GM12878 (cell line): ENCODE measurements around the gene TSSK3. TPM values are rescaled to one million over a fixed set of nuclear protein-coding genes. Genes with fewer than 3 reads are reported as not detected.

Experiments
- BHLHE40 ChIP-seq, 2 experiments: fragments of 450-650 bp in 1 of 2; IDR thresholded peaks; 2 replicates each; pipeline ENCODE4 v1.6.1; 2011 to 2017; ENCODE audit warnings: low read depth in 2 of 2, borderline replicate concordance in 1 of 2, improper control_type of control experiment in 1 of 2, low read length in 1 of 2, mild to moderate bottlenecking in 1 of 2
- EED ChIP-seq: sonication (generic); IDR thresholded peaks from 2 replicates; pipeline ENCODE4 v1.6.1; 2016; ENCODE audit warnings: antibody characterized with exemption, low read depth
- EZH2 ChIP-seq: IDR thresholded peaks from 2 replicates; pipeline ENCODE4 v1.6.1; 2012; ENCODE audit warnings: low read depth, mild to moderate bottlenecking, control low read depth, inconsistent platforms, low read length, borderline replicate concordance; ENCODE audit not compliant: control insufficient read depth
- KAT2A ChIP-seq: conservative IDR thresholded peaks from 2 replicates; pipeline ENCODE4 v1.6.1; 2011; ENCODE audit warnings: low read depth, low read length; ENCODE audit not compliant: control insufficient read depth
- MEF2A ChIP-seq: IDR thresholded peaks from 2 replicates; pipeline ENCODE4 v1.6.1; 2011; ENCODE audit warnings: low read depth, mild to moderate bottlenecking, low read length, moderate library complexity; ENCODE audit not compliant: insufficient read depth
- NFYA ChIP-seq: IDR thresholded peaks from 2 replicates; pipeline ENCODE4 v1.6.1; 2011; ENCODE audit warnings: low read depth, mild to moderate bottlenecking, low read length, improper control_type of control experiment, borderline replicate concordance
- NR2C2 ChIP-seq: IDR thresholded peaks from 2 replicates; pipeline ENCODE4 v1.6.1; 2011; ENCODE audit warnings: borderline replicate concordance, low read depth; ENCODE audit not compliant: control insufficient read depth, insufficient read length
- PAX5 ChIP-seq: IDR thresholded peaks from 2 replicates; pipeline ENCODE4 v1.6.1; 2011; ENCODE audit warnings: low read depth, low read length, borderline replicate concordance
- POLR2A ChIP-seq: IDR thresholded peaks from 2 replicates; pipeline ENCODE4 v1.6.1; 2011; ENCODE audit warnings: low read depth, mild to moderate bottlenecking, low read length
- RBBP5 ChIP-seq: fragments of 200-600 bp; sonication (generic); conservative IDR thresholded peaks from 2 replicates; pipeline ENCODE4 v1.6.1; 2016
- SIN3A ChIP-seq: IDR thresholded peaks from 2 replicates; pipeline ENCODE4 v1.6.1; 2012; ENCODE audit warnings: low read depth, low read length, improper control_type of control experiment
- ZSCAN29 ChIP-seq: fragments of 450-650 bp; IDR thresholded peaks from 2 replicates; pipeline ENCODE4 v1.6.1; 2017; ENCODE audit warnings: mild to moderate bottlenecking, moderate library complexity
- ZZZ3 ChIP-seq: IDR thresholded peaks from 2 replicates; pipeline ENCODE4 v1.6.1; 2011; ENCODE audit warnings: low read depth; ENCODE audit not compliant: control insufficient read depth, insufficient read length
- polyA plus RNA-seq, 11 experiments: library from polyadenylated mRNA; depleted of rRNA in 4 of 11; unstranded in 6 of 11; stranded (reverse) in 5 of 11; fragments of >200 nt; fragmentation: Nextera tagmentation in 4 of 11; fragmentation: Illumina TruSeq in 1 of 11; extraction: Ambion mirVana in 4 of 11; extraction: Trizol in 1 of 11; gene quantifications; 1 replicate in 1 of 11; 2 replicates in 10 of 11; pipeline versions ENCODE4 v1.2.1 to v1.2.3, GENCODE V29; 2011 to 2016; ENCODE audit warnings: inconsistent platforms in 2 of 11, missing spikeins in 2 of 11, low read depth in 1 of 11
- total RNA-seq, 4 experiments: library from RNA; depleted of rRNA in 3 of 4; stranded (reverse); fragments of >200 nt in 3 of 4; fragmentation: Illumina TruSeq in 1 of 4; extraction: Trizol in 1 of 4; gene quantifications; 2 replicates each; pipeline versions ENCODE4 v1.2.1 to v1.2.3, GENCODE V29; 2013 to 2021
- TF ChIP-seq, protein P1 (sequence below): fragments of 450-650 bp; IDR thresholded peaks from 2 replicates; pipeline ENCODE4 v1.6.1; 2017; ENCODE audit warnings: low read depth, mild to moderate bottlenecking, moderate library complexity
- TF ChIP-seq, protein P2 (sequence below): IDR thresholded peaks from 2 replicates; pipeline ENCODE4 v1.6.1; 2012; ENCODE audit warnings: improper control_type of control experiment, low read depth, low read length; ENCODE audit not compliant: insufficient replicate concordance
- TF ChIP-seq, protein P3 (sequence below): fragments of 450-650 bp; IDR thresholded peaks from 2 replicates; pipeline ENCODE4 v1.6.1; 2017; ENCODE audit warnings: antibody characterized with exemption, mild to moderate bottlenecking, moderate library complexity
- TF ChIP-seq, protein P4 (sequence below): fragments of 450-650 bp; IDR thresholded peaks from 2 replicates; pipeline ENCODE4 v1.6.1; 2018; ENCODE audit warnings: borderline replicate concordance, mild to moderate bottlenecking; ENCODE audit not compliant: partially characterized antibody

The TSSK3 gene
- total and polyA plus RNA-seq, 10 of the 15 experiments (the other 5 are each of a cell fraction or from before 2014, with no cell fraction given): 0.42 to 0.82 (median 0.60) TPM

DNA sequence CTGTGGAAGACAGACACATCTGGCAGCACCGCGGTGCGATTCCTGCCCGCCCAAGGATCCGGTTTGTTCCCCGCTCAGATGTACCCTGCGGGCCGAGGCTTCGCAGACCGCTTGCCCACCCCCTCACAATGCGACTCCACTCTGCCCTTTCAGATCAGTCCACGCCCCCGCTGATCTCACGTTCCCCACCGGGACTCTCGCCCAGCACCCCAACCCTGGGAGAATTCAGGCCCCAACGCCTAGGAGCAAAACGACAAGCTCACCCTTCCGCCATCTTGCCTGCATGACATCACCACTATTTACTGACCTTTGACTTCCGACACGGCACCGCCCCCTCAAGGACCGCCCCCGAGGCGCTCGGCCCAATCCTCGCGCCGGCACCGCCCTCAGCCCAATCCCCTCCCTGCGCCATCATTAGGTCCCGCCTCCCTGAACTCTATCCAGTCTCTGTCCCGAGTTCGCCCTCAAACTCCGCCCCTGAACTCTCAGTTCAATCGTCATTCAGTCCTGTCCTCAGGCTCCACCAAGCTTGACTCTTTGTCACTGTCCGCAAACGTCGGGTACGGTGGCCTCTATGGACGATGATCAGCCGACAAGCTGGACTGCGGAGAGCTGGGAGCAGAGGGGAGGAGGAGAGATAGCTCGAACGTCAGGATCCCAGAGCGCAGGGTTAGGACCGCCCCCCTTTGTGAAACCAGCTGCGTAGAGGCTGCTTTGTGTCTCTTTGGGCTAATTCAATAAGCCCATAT, 32.0 kb downstream of the TSSK3 start, which contains the start of gene BSDC1 (continued):
- TF ChIP-seq, protein P1, sequence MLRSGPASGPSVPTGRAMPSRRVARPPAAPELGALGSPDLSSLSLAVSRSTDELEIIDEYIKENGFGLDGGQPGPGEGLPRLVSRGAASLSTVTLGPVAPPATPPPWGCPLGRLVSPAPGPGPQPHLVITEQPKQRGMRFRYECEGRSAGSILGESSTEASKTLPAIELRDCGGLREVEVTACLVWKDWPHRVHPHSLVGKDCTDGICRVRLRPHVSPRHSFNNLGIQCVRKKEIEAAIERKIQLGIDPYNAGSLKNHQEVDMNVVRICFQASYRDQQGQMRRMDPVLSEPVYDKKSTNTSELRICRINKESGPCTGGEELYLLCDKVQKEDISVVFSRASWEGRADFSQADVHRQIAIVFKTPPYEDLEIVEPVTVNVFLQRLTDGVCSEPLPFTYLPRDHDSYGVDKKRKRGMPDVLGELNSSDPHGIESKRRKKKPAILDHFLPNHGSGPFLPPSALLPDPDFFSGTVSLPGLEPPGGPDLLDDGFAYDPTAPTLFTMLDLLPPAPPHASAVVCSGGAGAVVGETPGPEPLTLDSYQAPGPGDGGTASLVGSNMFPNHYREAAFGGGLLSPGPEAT: peak; percentile 98
- TF ChIP-seq, protein P2, sequence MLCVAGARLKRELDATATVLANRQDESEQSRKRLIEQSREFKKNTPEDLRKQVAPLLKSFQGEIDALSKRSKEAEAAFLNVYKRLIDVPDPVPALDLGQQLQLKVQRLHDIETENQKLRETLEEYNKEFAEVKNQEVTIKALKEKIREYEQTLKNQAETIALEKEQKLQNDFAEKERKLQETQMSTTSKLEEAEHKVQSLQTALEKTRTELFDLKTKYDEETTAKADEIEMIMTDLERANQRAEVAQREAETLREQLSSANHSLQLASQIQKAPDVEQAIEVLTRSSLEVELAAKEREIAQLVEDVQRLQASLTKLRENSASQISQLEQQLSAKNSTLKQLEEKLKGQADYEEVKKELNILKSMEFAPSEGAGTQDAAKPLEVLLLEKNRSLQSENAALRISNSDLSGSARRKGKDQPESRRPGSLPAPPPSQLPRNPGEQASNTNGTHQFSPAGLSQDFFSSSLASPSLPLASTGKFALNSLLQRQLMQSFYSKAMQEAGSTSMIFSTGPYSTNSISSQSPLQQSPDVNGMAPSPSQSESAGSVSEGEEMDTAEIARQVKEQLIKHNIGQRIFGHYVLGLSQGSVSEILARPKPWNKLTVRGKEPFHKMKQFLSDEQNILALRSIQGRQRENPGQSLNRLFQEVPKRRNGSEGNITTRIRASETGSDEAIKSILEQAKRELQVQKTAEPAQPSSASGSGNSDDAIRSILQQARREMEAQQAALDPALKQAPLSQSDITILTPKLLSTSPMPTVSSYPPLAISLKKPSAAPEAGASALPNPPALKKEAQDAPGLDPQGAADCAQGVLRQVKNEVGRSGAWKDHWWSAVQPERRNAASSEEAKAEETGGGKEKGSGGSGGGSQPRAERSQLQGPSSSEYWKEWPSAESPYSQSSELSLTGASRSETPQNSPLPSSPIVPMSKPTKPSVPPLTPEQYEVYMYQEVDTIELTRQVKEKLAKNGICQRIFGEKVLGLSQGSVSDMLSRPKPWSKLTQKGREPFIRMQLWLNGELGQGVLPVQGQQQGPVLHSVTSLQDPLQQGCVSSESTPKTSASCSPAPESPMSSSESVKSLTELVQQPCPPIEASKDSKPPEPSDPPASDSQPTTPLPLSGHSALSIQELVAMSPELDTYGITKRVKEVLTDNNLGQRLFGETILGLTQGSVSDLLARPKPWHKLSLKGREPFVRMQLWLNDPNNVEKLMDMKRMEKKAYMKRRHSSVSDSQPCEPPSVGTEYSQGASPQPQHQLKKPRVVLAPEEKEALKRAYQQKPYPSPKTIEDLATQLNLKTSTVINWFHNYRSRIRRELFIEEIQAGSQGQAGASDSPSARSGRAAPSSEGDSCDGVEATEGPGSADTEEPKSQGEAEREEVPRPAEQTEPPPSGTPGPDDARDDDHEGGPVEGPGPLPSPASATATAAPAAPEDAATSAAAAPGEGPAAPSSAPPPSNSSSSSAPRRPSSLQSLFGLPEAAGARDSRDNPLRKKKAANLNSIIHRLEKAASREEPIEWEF: peak; percentile 21
- peak; percentile 93 for TF ChIP-seq POLR2A
- TF ChIP-seq EZH2: no peak
- TF ChIP-seq ZSCAN29: peak; percentile 68
- TF ChIP-seq ZZZ3: no peak
- TF ChIP-seq NFYA: no peak
- TF ChIP-seq NR2C2: peak; percentile 94
- TF ChIP-seq, protein P3, sequence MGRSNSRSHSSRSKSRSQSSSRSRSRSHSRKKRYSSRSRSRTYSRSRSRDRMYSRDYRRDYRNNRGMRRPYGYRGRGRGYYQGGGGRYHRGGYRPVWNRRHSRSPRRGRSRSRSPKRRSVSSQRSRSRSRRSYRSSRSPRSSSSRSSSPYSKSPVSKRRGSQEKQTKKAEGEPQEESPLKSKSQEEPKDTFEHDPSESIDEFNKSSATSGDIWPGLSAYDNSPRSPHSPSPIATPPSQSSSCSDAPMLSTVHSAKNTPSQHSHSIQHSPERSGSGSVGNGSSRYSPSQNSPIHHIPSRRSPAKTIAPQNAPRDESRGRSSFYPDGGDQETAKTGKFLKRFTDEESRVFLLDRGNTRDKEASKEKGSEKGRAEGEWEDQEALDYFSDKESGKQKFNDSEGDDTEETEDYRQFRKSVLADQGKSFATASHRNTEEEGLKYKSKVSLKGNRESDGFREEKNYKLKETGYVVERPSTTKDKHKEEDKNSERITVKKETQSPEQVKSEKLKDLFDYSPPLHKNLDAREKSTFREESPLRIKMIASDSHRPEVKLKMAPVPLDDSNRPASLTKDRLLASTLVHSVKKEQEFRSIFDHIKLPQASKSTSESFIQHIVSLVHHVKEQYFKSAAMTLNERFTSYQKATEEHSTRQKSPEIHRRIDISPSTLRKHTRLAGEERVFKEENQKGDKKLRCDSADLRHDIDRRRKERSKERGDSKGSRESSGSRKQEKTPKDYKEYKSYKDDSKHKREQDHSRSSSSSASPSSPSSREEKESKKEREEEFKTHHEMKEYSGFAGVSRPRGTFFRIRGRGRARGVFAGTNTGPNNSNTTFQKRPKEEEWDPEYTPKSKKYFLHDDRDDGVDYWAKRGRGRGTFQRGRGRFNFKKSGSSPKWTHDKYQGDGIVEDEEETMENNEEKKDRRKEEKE: no peak
- peak; percentile 75 for TF ChIP-seq SIN3A
- TF ChIP-seq, protein P4, sequence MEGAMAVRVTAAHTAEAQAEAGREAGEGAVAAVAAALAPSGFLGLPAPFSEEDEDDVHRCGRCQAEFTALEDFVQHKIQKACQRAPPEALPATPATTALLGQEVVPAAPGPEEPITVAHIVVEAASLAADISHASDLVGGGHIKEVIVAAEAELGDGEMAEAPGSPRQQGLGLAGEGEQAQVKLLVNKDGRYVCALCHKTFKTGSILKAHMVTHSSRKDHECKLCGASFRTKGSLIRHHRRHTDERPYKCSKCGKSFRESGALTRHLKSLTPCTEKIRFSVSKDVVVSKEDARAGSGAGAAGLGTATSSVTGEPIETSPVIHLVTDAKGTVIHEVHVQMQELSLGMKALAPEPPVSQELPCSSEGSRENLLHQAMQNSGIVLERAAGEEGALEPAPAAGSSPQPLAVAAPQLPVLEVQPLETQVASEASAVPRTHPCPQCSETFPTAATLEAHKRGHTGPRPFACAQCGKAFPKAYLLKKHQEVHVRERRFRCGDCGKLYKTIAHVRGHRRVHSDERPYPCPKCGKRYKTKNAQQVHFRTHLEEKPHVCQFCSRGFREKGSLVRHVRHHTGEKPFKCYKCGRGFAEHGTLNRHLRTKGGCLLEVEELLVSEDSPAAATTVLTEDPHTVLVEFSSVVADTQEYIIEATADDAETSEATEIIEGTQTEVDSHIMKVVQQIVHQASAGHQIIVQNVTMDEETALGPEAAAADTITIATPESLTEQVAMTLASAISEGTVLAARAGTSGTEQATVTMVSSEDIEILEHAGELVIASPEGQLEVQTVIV: peak; percentile 49
- peak; percentile 77; the same call in 1 of the 2 replicates for TF ChIP-seq PAX5
- no peak for TF ChIP-seq KAT2A
- TF ChIP-seq EED: peak; percentile 52; the same call in 1 of the 2 replicates
- no peak for TF ChIP-seq RBBP5
- no peak for TF ChIP-seq MEF2A
- TF ChIP-seq BHLHE40 (IDR thresholded peaks at IDR 0.05; ENCODE audit: borderline replicate concordance in 1 of 2, low read depth in 2 of 2, low read length in 1 of 2): peak in 1 of 2 experiments; percentile 52; a peak in 1 of 4 replicates
